ENCODE results near the gene ECHDC3. TPM values are rescaled to one million over a fixed set of nuclear protein-coding genes. Genes with fewer than 3 reads are reported as not detected.

Gene ECHDC3
- total and polyA plus RNA-seq, 2 of the 8 experiments (the other 6 are each of a cell fraction or from before 2014, with no cell fraction given), result 15.6 to 19.9 TPM

DNA sequence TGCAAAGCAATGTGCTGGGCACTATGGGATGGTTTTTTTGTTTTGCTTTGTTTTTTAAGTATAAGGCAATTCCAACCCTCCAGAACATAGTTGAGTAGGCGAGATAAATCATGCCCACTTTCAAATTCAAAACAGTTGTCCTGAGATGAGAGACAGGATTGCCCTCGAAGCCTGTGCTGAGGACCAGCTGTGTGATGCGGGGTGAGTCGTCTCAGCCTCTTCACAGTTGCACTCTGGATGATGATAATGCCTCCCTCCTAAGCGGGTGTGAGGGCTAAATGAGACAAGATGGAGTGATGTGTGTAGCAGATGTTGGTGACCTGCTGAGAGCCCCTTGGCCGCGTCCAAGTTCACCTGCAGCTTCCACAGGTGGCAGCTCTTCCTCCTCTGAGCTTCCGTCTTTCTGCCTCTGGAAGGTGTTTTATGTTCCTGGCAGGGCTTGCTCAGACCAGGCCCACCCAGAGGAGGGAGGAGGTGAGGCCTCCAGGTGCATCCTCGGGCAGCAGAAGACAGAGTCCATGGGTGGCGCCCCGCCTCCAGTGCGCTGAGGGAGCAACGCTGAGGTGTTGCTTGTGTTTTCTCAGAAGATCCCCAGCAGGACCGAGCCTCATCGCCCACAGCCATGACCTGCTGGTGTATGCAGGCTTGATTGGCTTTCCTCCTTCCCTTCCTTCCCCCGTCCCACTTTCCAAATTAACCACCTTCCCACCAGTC, 30.6 kb downstream of the ECHDC3 start (continued):
- TF ChIP-seq BRCA1 (IDR thresholded peaks at IDR 0.05; ENCODE audit: low read depth, low read length), result no peak
- TF ChIP-seq SP2 (IDR thresholded peaks at IDR 0.05; ENCODE audit: low read length), result no peak
- no peak for TF ChIP-seq KDM4A (IDR thresholded peaks at IDR 0.05; ENCODE audit: low read depth, low read length, severe bottlenecking)
- TF ChIP-seq BCL11A (IDR thresholded peaks at IDR 0.05; ENCODE audit: low read depth in 2 of 2, low read length in 2 of 2), result no peak
- TF ChIP-seq HDAC2 (IDR thresholded peaks at IDR 0.05; ENCODE audit: borderline replicate concordance in 1 of 2, low read depth in 2 of 2, low read length in 2 of 2), result no peak

Data from H1 (cell line).